Heart right ventricle (tissue), 16 donors: Measurements from ENCODE around the gene MIXL1. TPM values are rescaled to one million over a fixed set of nuclear protein-coding genes. Genes with fewer than 3 reads are reported as not detected.

Source experiments
- ATAC-seq, 8 donors: fragments of 200-7000 bp; cut with Tn5 transposase; one replicate each; pipeline ENCODE4 v1.9.1; 2020; ENCODE audit warnings: mild to moderate bottlenecking in 8 of 8, moderate library complexity in 8 of 8, moderate number of reproducible peaks in 1 of 8
- DNase-seq, 2 donors: peaks; one replicate each; pipeline ENCODE4 v3.0.0-alpha.2; 2020
- H3K27ac ChIP-seq, 10 donors: fragments of 200-600 bp; sonication (generic) in 2 of 10; one replicate each; pipeline versions ENCODE4 v1.5.0 to v1.8.0; 2020 to 2022; ENCODE audit warnings: mild to moderate bottlenecking in 3 of 10
- H3K27me3 ChIP-seq, 7 donors: fragments of 200-600 bp; one replicate each; pipeline ENCODE4 v1.8.0; 2021 to 2022; ENCODE audit warnings: mild to moderate bottlenecking in 2 of 7
- H3K36me3 ChIP-seq, 9 donors: fragments of 200-600 bp; sonication (generic) in 1 of 9; one replicate each; pipeline versions ENCODE4 v1.5.0 to v1.8.0; 2020 to 2022; ENCODE audit warnings: mild to moderate bottlenecking in 2 of 9
- H3K4me1 ChIP-seq, 9 donors: fragments of 200-600 bp; sonication (generic) in 1 of 9; one replicate each; pipeline versions ENCODE4 v1.5.0 to v1.8.0; 2020 to 2022; ENCODE audit warnings: mild to moderate bottlenecking in 4 of 9
- H3K4me3 ChIP-seq, 10 donors: fragments of 200-600 bp; sonication (generic) in 2 of 10; one replicate each; pipeline versions ENCODE4 v1.5.0 to v1.8.0; 2020 to 2022; ENCODE audit warnings: mild to moderate bottlenecking in 7 of 10, moderate library complexity in 2 of 10
- H3K9me3 ChIP-seq, 11 donors: fragments of 200-600 bp in 10 of 11; sonication (generic) in 2 of 11; one replicate each; pipeline versions ENCODE4 v1.5.0 to v1.8.0; 2013 to 2022; ENCODE audit warnings: mild to moderate bottlenecking in 2 of 11, control low read depth in 1 of 11, moderate library complexity in 1 of 11
- CTCF ChIP-seq, 9 donors: fragments of 200-600 bp; sonication (generic) in 2 of 9; IDR thresholded peaks; one replicate each; pipeline versions ENCODE4 v1.5.0 to v1.8.0; 2021 to 2022; ENCODE audit warnings: antibody characterized with exemption in 9 of 9, mild to moderate bottlenecking in 5 of 9, moderate library complexity in 1 of 9
- WGBS, 2 donors: extraction: QIAGEN DNeasy Blood & Tissue Kit; methylation state at CpG; one replicate each; pipeline ENCODE4 v1.1.7; 2013; ENCODE audit warnings: inconsistent platforms in 1 of 2; 5-methylcytosine and 5-hydroxymethylcytosine counted together
- intact Hi-C, 10 donors: fragments of 100-400 bp; cut with DNase I; formaldehyde crosslinking; loops; one replicate each; pipeline versions ENCODE4 v1.11.1 to v1.14.2; 2022
- polyA plus RNA-seq, 2 donors: library from polyadenylated mRNA; stranded (reverse); fragments of 200-250 nt; gene quantifications; one replicate each; pipeline ENCODE4 v1.2.3, GENCODE V29; 2013
- total RNA-seq, 10 donors: library from RNA; stranded (reverse); fragmentation: NEBNext Ultra II Directional in 3 of 10; extraction: Animal tissue kit (Norgen Biotek cat#: 25700) in 3 of 10; gene quantifications; one replicate each; pipeline versions ENCODE4 v1.2.1 to v1.2.4, GENCODE V29; 2021 to 2023
- donor health status: Arrhythmogenic right ventricular cardiomyopathy.
- donor health status: ischemic (EF 13 %, LVEDD 7.1; RV severe dilation, severe dysfunction).
- donor health status: healthy with polysubstance abuse.
- donor health status: DM: no; HTN: yes; CAD: no.
- donor health status: DM: no; HTN: no; CAD: no.
- donor health status: ischemic (EF 25% LVEDD 6.9; RV normal size, moderate dysfunction).
- donor health status: ischemic (EF 25% LVEDD 5.7; RV mildly dilated, moderate dysfunction).
- donor health status: healthy.
- donor health status: DM: yes; HTN: yes; CAD: no.
- donor health status: Ischemic cardiomyopathy.
- donor health status: ischemic (EF 35%, LVEDD 5.7; RV mildly dilated, moderate dysfunction).
- donor health status: nonischemic (EF 11% LVEDD 7.7; RV severe dilation, severe dysfunction).
- donor health status: DM: yes; HTN: yes; CAD: no.
- donor health status: PGD.
- donor health status: ischemic (EF 29% LVEDD 5.4; RV normal size, mild dysfunction).
- donor health status: nonischemic (EF 23%, LVEDD 6.1; RV moderate dilation, normal function).

Gene MIXL1
- total and polyA plus RNA-seq, 12 donors = 0.01 to 0.37 (median 0.30) TPM; not detected in 8

- Histone ChIP-seq H3K27ac (peak overlapping the region in 8 of 10 donors; percentile 92 to 96 (median 94)), H3K27me3 (no peaks in the 10 kb centered on the region), H3K36me3 (peaks cover 0 to 9% (median 0%) of the 10 kb centered on the region in 9 donors), H3K4me3 (peak overlapping the region; percentile 70 to 99 (median 90)), H3K9me3 (no peaks in the 10 kb centered on the region), H3K4me1 (peaks cover 4 to 40% (median 37%) of the 10 kb centered on the region in 9 donors)
- intact Hi-C loops = loop anchor here in 5 of 10 donors (2.0 to 10.0 kb wide), 4 partner anchors 65 to 125 kb away; partner anchors contain the start of gene H3-3A (in 5 of the 5)
- ATAC-seq (no peak), DNase-seq (no peak)
- WGBS, 2 donors = 93 to 95% methylated on average over 7 of the region's 7 CpGs
- TF ChIP-seq CTCF (IDR thresholded peaks at IDR 0.05) = no peak
Measured at GRCh38 chr1:226187380-226187779, 36.1 kb upstream of the MIXL1 start.

- no peak for ATAC-seq
- H3K9me3 ChIP-seq = no peaks in the 10 kb centered on the region
- peaks cover 0 to 8% (median 0%) of the 10 kb centered on the region in 7 donors for H3K27me3 ChIP-seq
- peaks cover 0 to 4% (median 0%) of the 10 kb centered on the region in 9 donors for H3K4me1 ChIP-seq
- WGBS, 2 donors = 87 to 95% methylated on average over 1 of the region's 1 CpG
- H3K36me3 ChIP-seq = no peaks in the 10 kb centered on the region
- no peak overlapping the region for H3K27ac ChIP-seq
- no peak for TF ChIP-seq CTCF (IDR thresholded peaks at IDR 0.05)
- intact Hi-C loops = loop anchor here in 6 of 10 donors (5.0 to 10.0 kb wide), 6 partner anchors 68 to 193 kb away; no protein-coding TSS in a partner anchor
- no peak for DNase-seq
- no peak overlapping the region for H3K4me3 ChIP-seq
Measured at GRCh38 chr1:226195144-226195543, 28.3 kb upstream of the MIXL1 start.

GRCh38 chr1:226199971-226200370, 23.5 kb upstream of the MIXL1 start:
- Histone ChIP-seq H3K9me3 (no peaks in the 10 kb centered on the region), H3K4me3 (no peak overlapping the region), H3K27ac (no peak overlapping the region), H3K4me1 (peaks cover 0 to 4% (median 0%) of the 10 kb centered on the region in 9 donors), H3K27me3 (peaks cover 0 to 16% (median 0%) of the 10 kb centered on the region in 7 donors), H3K36me3 (no peaks in the 10 kb centered on the region)
- no peak for ATAC-seq
- no peak for DNase-seq
- intact Hi-C loops = loop anchor here in 6 of 10 donors (2.0 to 10.0 kb wide), 7 partner anchors 73 to 198 kb away; no protein-coding TSS in a partner anchor
- 52 to 86% methylated on average over 2 of the region's 2 CpGs for WGBS, 2 donors
- no peak for TF ChIP-seq CTCF (IDR thresholded peaks at IDR 0.05)

- no peak for DNase-seq
- no peak overlapping the region for H3K4me3 ChIP-seq
- ATAC-seq = no peak
- H3K9me3 ChIP-seq = no peaks in the 10 kb centered on the region
- H3K27ac ChIP-seq = no peak overlapping the region
- H3K27me3 ChIP-seq = peaks cover 0 to 21% (median 0%) of the 10 kb centered on the region in 7 donors
- intact Hi-C loops = loop anchor here in 1 of 10 donors (10.0 kb wide), 1 partner anchor 124 kb away; no protein-coding TSS in a partner anchor
- peak in 2 of 9 donors; percentile 15 to 34 for TF ChIP-seq CTCF (IDR thresholded peaks at IDR 0.05)
- H3K36me3 ChIP-seq = no peaks in the 10 kb centered on the region
- 60 to 64% methylated on average over 5 of the region's 5 CpGs for WGBS, 2 donors
- H3K4me1 ChIP-seq = peaks cover 0 to 4% (median 0%) of the 10 kb centered on the region in 9 donors
Measured at GRCh38 chr1:226201029-226201593, 22.4 kb upstream of the MIXL1 start.
